HCT116 (cell line): ENCODE results near the gene IFT88. TPM values are rescaled to one million over a fixed set of nuclear protein-coding genes. Genes with fewer than 3 reads are reported as not detected.

ENCODE experiments used
- ATAC-seq: fragments of 200-7000 bp; cut with Tn5 transposase; 2 replicates; pipeline ENCODE4 v1.9.1; 2020; ENCODE audit warnings: mild to moderate bottlenecking, moderate library complexity
- BruUV-seq: library from RNA; stranded (reverse); fragments of 400-500 nt; replicated peaks from 2 replicates; lab custom pipeline; 2021; lab: Mats Ljungman, UMichigan
- CTCF ChIA-PET: fragments of 300-600 bp; sonication (Branson Sonifier 250); formaldehyde crosslinking; loops from one replicate; lab custom pipeline; 2021; ENCODE audit warnings: antibody characterized with exemption; lab: Charles Lee
- POLR2A ChIA-PET: fragments of 300-600, 350-600 bp; sonication (Branson Sonifier 250); formaldehyde crosslinking; loops from one replicate; lab custom pipeline; 2021; ENCODE audit warnings: antibody characterized with exemption; lab: Charles Lee
- RAD21 ChIA-PET, 2 experiments: fragments of 300-600 bp; sonication (Branson Sonifier 250); formaldehyde crosslinking; loops; one replicate each; lab custom pipeline; 2023; ENCODE audit warnings: low total read pairs in 2 of 2; ENCODE audit not compliant: uncharacterized antibody in 2 of 2, unreplicated experiment in 2 of 2, low non-redundant PET in 1 of 2; lab: Charles Lee
- DNase-seq: peaks from one replicate; pipeline ENCODE4 v3.0.0-alpha.2; 2010; ENCODE audit warnings: low read depth, low spot score
- H2AFZ ChIP-seq: fragments of 200-600 bp; shearing (Covaris generic), sonication (generic); 2 replicates; pipeline ENCODE4 v1.6.1; 2017; ENCODE audit warnings: low read depth, mixed run types, mixed read lengths, antibody characterized with exemption, low read length; ENCODE audit not compliant: poor library complexity, severe bottlenecking
- H3K27ac ChIP-seq: 2 replicates; pipeline ENCODE4 v1.5.1; 2012; ENCODE audit warnings: low read depth, low read length
- H3K27me3 ChIP-seq: fragments of 200-600 bp; sonication (generic); 2 replicates; pipeline ENCODE4 v1.6.1; 2016; ENCODE audit warnings: mixed run types, low read length, mixed read lengths; ENCODE audit not compliant: insufficient read depth
- H3K36me3 ChIP-seq, 2 experiments: fragments of 200-500 bp in 1 of 2; fragments of 200-600 bp in 1 of 2; sonication (Bioruptor generic) in 1 of 2; sonication (generic) in 1 of 2; 2 replicates each; pipeline versions ENCODE4 v1.5.1 to v1.6.1; 2014 to 2016; ENCODE audit warnings: low read length in 2 of 2, inconsistent platforms in 1 of 2, mixed read lengths in 1 of 2, mixed run types in 1 of 2; ENCODE audit not compliant: insufficient read depth in 2 of 2, control insufficient read depth in 1 of 2
- H3K4me1 ChIP-seq, 2 experiments: fragments of 200-600 bp in 1 of 2; sonication (generic) in 1 of 2; 2 replicates each; pipeline versions ENCODE4 v1.5.1 to v1.6.1; 2012 to 2017; ENCODE audit warnings: low read length in 2 of 2, inconsistent platforms in 1 of 2, mild to moderate bottlenecking in 1 of 2, mixed read lengths in 1 of 2, mixed run types in 1 of 2, moderate library complexity in 1 of 2; ENCODE audit not compliant: insufficient read depth in 2 of 2, control insufficient read depth in 1 of 2
- H3K4me2 ChIP-seq: fragments of 200-600 bp; sonication (generic); 2 replicates; pipeline ENCODE4 v1.6.1; 2017; ENCODE audit warnings: mixed run types, low read length, mixed read lengths
- H3K4me3 ChIP-seq, 2 experiments: fragments of 200-600 bp in 1 of 2; sonication (generic) in 1 of 2; replicated peaks in 1 of 2; 2 replicates each; pipeline ENCODE4 v1.5.1; 2011 to 2016; ENCODE audit warnings: low read length in 2 of 2, control low read depth in 1 of 2, low read depth in 1 of 2, mild to moderate bottlenecking in 1 of 2, mixed read lengths in 1 of 2, mixed run types in 1 of 2
- H3K79me2 ChIP-seq: fragments of 200-600 bp; sonication (generic); 2 replicates; pipeline ENCODE4 v1.6.1; 2017; ENCODE audit warnings: mild to moderate bottlenecking, mixed run types, low read length, moderate library complexity, mixed read lengths; ENCODE audit not compliant: insufficient read depth
- H3K9ac ChIP-seq: fragments of 200-600 bp; sonication (generic); 2 replicates; pipeline ENCODE4 v1.6.1; 2016; ENCODE audit warnings: low read length, mixed read lengths
- H3K9me2 ChIP-seq: fragments of 200-600 bp; sonication (generic), shearing (Covaris generic); 2 replicates; pipeline ENCODE4 v1.6.1; 2017; ENCODE audit warnings: mixed run types, mild to moderate bottlenecking, moderate library complexity; ENCODE audit not compliant: insufficient read depth
- H3K9me3 ChIP-seq, 2 experiments: fragments of 200-500 bp in 1 of 2; fragments of 200-600 bp in 1 of 2; sonication (Bioruptor generic) in 1 of 2; sonication (generic) in 1 of 2; 2 replicates each; pipeline ENCODE4 v1.6.1; 2014 to 2017; ENCODE audit warnings: low read length in 2 of 2, mixed read lengths in 2 of 2, inconsistent platforms in 1 of 2, low read depth in 1 of 2, mild to moderate bottlenecking in 1 of 2, mixed run types in 1 of 2, moderate library complexity in 1 of 2; ENCODE audit not compliant: control insufficient read depth in 1 of 2, insufficient read depth in 1 of 2
- H4K20me1 ChIP-seq: fragments of 200-600 bp; sonication (generic), shearing (Covaris generic); 2 replicates; pipeline ENCODE4 v1.6.1; 2017; ENCODE audit warnings: mixed run types, mild to moderate bottlenecking, moderate library complexity; ENCODE audit not compliant: insufficient read depth
- CBX3 ChIP-seq: IDR thresholded peaks from 2 replicates; pipeline ENCODE4 v1.6.1; 2012; ENCODE audit warnings: low read depth
- EGR1 ChIP-seq: IDR thresholded peaks from 2 replicates; pipeline ENCODE4 v1.6.1; 2012; ENCODE audit warnings: low read depth
- EZH2phosphoT487 ChIP-seq: fragments of 200-600 bp; IDR thresholded peaks from 2 replicates; pipeline ENCODE4 v1.6.1; 2018; ENCODE audit warnings: antibody characterized with exemption, borderline replicate concordance
- FOSL1 ChIP-seq: IDR thresholded peaks from 2 replicates; pipeline ENCODE4 v1.6.1; 2012; ENCODE audit warnings: low read depth
- JUND ChIP-seq: IDR thresholded peaks from 2 replicates; pipeline ENCODE4 v1.6.1; 2012
- POLR2AphosphoS5 ChIP-seq: IDR thresholded peaks from 2 replicates; pipeline ENCODE4 v1.6.1; 2011; ENCODE audit warnings: mild to moderate bottlenecking, low read depth, low read length, moderate library complexity
- SP1 ChIP-seq: IDR thresholded peaks from 2 replicates; pipeline ENCODE4 v1.6.1; 2012; ENCODE audit warnings: low read depth
- SRF ChIP-seq: IDR thresholded peaks from 2 replicates; pipeline ENCODE4 v1.6.1; 2012; ENCODE audit warnings: low read depth
- TCF7L2 ChIP-seq: IDR thresholded peaks from 2 replicates; pipeline ENCODE4 v1.7.0; 2011; ENCODE audit warnings: borderline replicate concordance, inconsistent platforms; ENCODE audit not compliant: insufficient read depth, insufficient read length; ENCODE audit errors: extremely low read depth
- YY1 ChIP-seq: IDR thresholded peaks from 2 replicates; pipeline ENCODE4 v1.6.1; 2011; ENCODE audit warnings: low read length, low read depth, moderate library complexity, mild to moderate bottlenecking; ENCODE audit not compliant: insufficient replicate concordance; ENCODE audit errors: extremely low read depth
- ZFX ChIP-seq: fragments of 450-650 bp; IDR thresholded peaks from 2 replicates; pipeline ENCODE4 v1.6.1; 2017
- ZNF274 ChIP-seq: fragments of 200-500 bp; sonication (Bioruptor generic); IDR thresholded peaks from 2 replicates; pipeline ENCODE4 v1.6.1; 2014; ENCODE audit warnings: mild to moderate bottlenecking, low read depth, low read length, inconsistent platforms
- intact Hi-C: fragments of 100-400 bp; cut with micrococcal nuclease; formaldehyde crosslinking; loops from 2 replicates; pipeline ENCODE4 v1.10.0; 2022
- total RNA-seq: library from RNA; stranded (reverse); gene quantifications from one replicate; pipeline ENCODE4 v1.2.1, GENCODE V29; 2021; ENCODE audit not compliant: unreplicated experiment
- TF ChIP-seq, protein P1 (sequence below): IDR thresholded peaks from 2 replicates; pipeline ENCODE4 v1.6.1; 2012
- TF ChIP-seq, protein P2 (sequence below): IDR thresholded peaks from 2 replicates; pipeline ENCODE4 v1.6.1; 2012
- TF ChIP-seq, protein P3 (sequence below): IDR thresholded peaks from 2 replicates; pipeline ENCODE4 v1.6.1; 2012; ENCODE audit warnings: low read depth

Gene IFT88
- total RNA-seq, 1 experiment from 2014 or later = 13.1 TPM

DNA sequence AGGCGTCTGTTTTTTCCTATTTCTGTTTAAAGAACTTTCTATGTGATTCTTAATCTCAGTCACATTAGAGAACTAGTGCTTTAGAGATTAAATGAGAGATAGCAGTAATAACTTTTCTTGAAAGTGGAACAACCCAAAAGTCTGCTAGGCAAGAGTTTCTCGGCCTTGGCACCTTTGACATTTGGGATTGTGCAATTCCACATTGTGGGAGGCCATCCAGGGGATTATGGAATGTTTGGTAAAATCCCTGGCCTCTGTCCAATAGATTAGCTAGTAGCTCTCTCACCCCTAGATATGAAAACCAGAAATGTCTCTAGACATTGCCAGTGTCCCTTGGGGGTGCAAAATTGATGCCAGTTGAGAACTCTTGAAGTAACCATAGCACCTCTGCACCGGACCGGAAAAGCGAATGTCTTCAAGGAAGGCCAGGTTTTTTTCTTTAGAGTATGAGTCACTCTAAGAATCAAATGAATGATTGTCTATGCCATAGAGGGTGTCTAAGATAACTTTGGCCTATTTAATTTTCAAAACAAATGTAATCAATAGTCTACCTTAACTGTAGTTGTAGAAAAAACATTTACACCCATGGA is 91.6 kb downstream of the IFT88 start:
- BruUV-seq = no TSS peak
- no peak overlapping the region for H3K4me2 ChIP-seq
- RAD21 ChIA-PET = no interaction called here
- H3K9me3 ChIP-seq = no peaks in the 10 kb centered on the region
- no peaks in the 10 kb centered on the region for H3K9me2 ChIP-seq
- H3K4me1 ChIP-seq = 0 out of 4 replicates have a peak, but pooled peaks cover 0 to 3% of the 10 kb centered on the region in 2 experiments
- CTCF ChIA-PET = no interaction called here
- POLR2A ChIA-PET = no interaction called here
- no peak overlapping the region for H2AFZ ChIP-seq
- intact Hi-C loops = no loop called here
- TF ChIP-seq JUND = no peak
- no peak for TF ChIP-seq POLR2AphosphoS5
- TF ChIP-seq, protein P1, sequence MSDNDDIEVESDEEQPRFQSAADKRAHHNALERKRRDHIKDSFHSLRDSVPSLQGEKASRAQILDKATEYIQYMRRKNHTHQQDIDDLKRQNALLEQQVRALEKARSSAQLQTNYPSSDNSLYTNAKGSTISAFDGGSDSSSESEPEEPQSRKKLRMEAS = no peak
- TF ChIP-seq EZH2phosphoT487 = no peak
- no peak for TF ChIP-seq YY1
- TF ChIP-seq, protein P2, sequence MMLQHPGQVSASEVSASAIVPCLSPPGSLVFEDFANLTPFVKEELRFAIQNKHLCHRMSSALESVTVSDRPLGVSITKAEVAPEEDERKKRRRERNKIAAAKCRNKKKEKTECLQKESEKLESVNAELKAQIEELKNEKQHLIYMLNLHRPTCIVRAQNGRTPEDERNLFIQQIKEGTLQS = no peak
- no peak for TF ChIP-seq TCF7L2
- TF ChIP-seq ZFX = no peak
- TF ChIP-seq SRF = no peak
- no peak for TF ChIP-seq EGR1
- TF ChIP-seq ZNF274 = no peak
- TF ChIP-seq, protein P3, sequence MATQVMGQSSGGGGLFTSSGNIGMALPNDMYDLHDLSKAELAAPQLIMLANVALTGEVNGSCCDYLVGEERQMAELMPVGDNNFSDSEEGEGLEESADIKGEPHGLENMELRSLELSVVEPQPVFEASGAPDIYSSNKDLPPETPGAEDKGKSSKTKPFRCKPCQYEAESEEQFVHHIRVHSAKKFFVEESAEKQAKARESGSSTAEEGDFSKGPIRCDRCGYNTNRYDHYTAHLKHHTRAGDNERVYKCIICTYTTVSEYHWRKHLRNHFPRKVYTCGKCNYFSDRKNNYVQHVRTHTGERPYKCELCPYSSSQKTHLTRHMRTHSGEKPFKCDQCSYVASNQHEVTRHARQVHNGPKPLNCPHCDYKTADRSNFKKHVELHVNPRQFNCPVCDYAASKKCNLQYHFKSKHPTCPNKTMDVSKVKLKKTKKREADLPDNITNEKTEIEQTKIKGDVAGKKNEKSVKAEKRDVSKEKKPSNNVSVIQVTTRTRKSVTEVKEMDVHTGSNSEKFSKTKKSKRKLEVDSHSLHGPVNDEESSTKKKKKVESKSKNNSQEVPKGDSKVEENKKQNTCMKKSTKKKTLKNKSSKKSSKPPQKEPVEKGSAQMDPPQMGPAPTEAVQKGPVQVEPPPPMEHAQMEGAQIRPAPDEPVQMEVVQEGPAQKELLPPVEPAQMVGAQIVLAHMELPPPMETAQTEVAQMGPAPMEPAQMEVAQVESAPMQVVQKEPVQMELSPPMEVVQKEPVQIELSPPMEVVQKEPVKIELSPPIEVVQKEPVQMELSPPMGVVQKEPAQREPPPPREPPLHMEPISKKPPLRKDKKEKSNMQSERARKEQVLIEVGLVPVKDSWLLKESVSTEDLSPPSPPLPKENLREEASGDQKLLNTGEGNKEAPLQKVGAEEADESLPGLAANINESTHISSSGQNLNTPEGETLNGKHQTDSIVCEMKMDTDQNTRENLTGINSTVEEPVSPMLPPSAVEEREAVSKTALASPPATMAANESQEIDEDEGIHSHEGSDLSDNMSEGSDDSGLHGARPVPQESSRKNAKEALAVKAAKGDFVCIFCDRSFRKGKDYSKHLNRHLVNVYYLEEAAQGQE = no peak
- TF ChIP-seq CBX3 = no peak
- TF ChIP-seq SP1 = no peak
- TF ChIP-seq FOSL1 = no peak
- no peak overlapping the region for H3K9ac ChIP-seq
- no peak overlapping the region for H3K27ac ChIP-seq
- no peak for ATAC-seq
- no peaks in the 10 kb centered on the region for H4K20me1 ChIP-seq
- no peaks in the 10 kb centered on the region for H3K27me3 ChIP-seq
- H3K36me3 ChIP-seq = no peaks in the 10 kb centered on the region
- H3K79me2 ChIP-seq = no peaks in the 10 kb centered on the region
- no peak overlapping the region for H3K4me3 ChIP-seq
- no peak for DNase-seq
